ENCODE data around the gene HYLS1.

The HYLS1 gene

GRCh38 chr11:125940145-125940544 is 52.7 kb downstream of the HYLS1 start:
- H3K4me3 ChIP-seq (replicated peaks; ENCODE audit: insufficient read depth, low read length) = no peak overlapping the region
- DNase-seq (ENCODE audit: low read depth in 1 of 2, low spot score in 1 of 2) = no peak
- no peak overlapping the region for H3K27ac ChIP-seq (replicated peaks)
- TF ChIP-seq SPI1 (IDR thresholded peaks at IDR 0.05; ENCODE audit: borderline replicate concordance, low read depth) = no peak
- H3K27me3 ChIP-seq (ENCODE audit: insufficient read depth, poor library complexity, severe bottlenecking) = no peaks in the 10 kb centered on the region

GRCh38 chr11:125941267-125941618 is 53.8 kb downstream of the HYLS1 start:
- no peaks in the 10 kb centered on the region for H3K27me3 ChIP-seq (ENCODE audit: insufficient read depth, poor library complexity, severe bottlenecking)
- TF ChIP-seq CTCF (IDR thresholded peaks at IDR 0.05; ENCODE audit: insufficient read depth, low read length) (no peak), REST (IDR thresholded peaks at IDR 0.05; ENCODE audit: insufficient replicate concordance, low read depth) (no peak), GABPA (IDR thresholded peaks at IDR 0.05; ENCODE audit: low read depth) (no peak), SPI1 (IDR thresholded peaks at IDR 0.05; ENCODE audit: borderline replicate concordance, low read depth) (no peak), POLR2AphosphoS5 (IDR thresholded peaks at IDR 0.05; ENCODE audit: low read depth) (no peak)
- DNase-seq (ENCODE audit: low read depth in 1 of 2, low spot score in 1 of 2) = no peak
- no peak overlapping the region for H3K4me3 ChIP-seq (replicated peaks; ENCODE audit: insufficient read depth, low read length)
- no peak overlapping the region for H3K27ac ChIP-seq (replicated peaks)

- no peak overlapping the region for H3K27ac ChIP-seq (replicated peaks)
- DNase-seq (ENCODE audit: low read depth in 1 of 2, low spot score in 1 of 2) = no peak
Observed at GRCh38 chr11:125941619-125942611, 54.4 kb downstream of the HYLS1 start.

More at GRCh38 chr11:125941619-125942611, 54.4 kb downstream of the HYLS1 start:
- no peak overlapping the region for H3K4me3 ChIP-seq (replicated peaks; ENCODE audit: insufficient read depth, low read length)
- H3K27me3 ChIP-seq (ENCODE audit: insufficient read depth, poor library complexity, severe bottlenecking) = no peaks in the 10 kb centered on the region
- no peak for TF ChIP-seq GABPA (IDR thresholded peaks at IDR 0.05; ENCODE audit: low read depth)
- TF ChIP-seq CTCF (IDR thresholded peaks at IDR 0.05; ENCODE audit: insufficient read depth, low read length) = peak; percentile 25
- TF ChIP-seq SPI1 (IDR thresholded peaks at IDR 0.05; ENCODE audit: borderline replicate concordance, low read depth) = no peak
- no peak for TF ChIP-seq POLR2AphosphoS5 (IDR thresholded peaks at IDR 0.05; ENCODE audit: low read depth)
- TF ChIP-seq REST (IDR thresholded peaks at IDR 0.05; ENCODE audit: insufficient replicate concordance, low read depth) = no peak

All from HL-60 (cell line).